HepG2 (cell line): ENCODE data around the gene SART1. TPM values are rescaled to one million over a fixed set of nuclear protein-coding genes. Genes with fewer than 3 reads are reported as not detected.

Experiments used
- ADNP ChIP-seq: sonication (generic); formaldehyde crosslinking; IDR thresholded peaks from 2 replicates; pipeline ENCODE4 v1.4.0; 2020; ENCODE audit warnings: missing genetic modification reagents
- CBX5 ChIP-seq: sonication (generic); formaldehyde crosslinking; IDR thresholded peaks from 2 replicates; pipeline ENCODE4 v1.4.0; 2020; ENCODE audit warnings: missing genetic modification reagents, borderline replicate concordance
- ELF4 ChIP-seq: sonication (generic); formaldehyde crosslinking; IDR thresholded peaks from 2 replicates; pipeline ENCODE4 v1.5.0; 2020; ENCODE audit warnings: missing genetic modification reagents, mild to moderate bottlenecking, moderate library complexity, borderline replicate concordance
- FOXA3 ChIP-seq: IDR thresholded peaks from 2 replicates; pipeline ENCODE4 v1.6.1; 2016; ENCODE audit warnings: missing genetic modification reagents, missing compliant biosample characterization
- FOXJ3 ChIP-seq: sonication (generic); formaldehyde crosslinking; IDR thresholded peaks from 2 replicates; pipeline ENCODE4 v1.4.0; 2020; ENCODE audit warnings: missing genetic modification reagents, mild to moderate bottlenecking, borderline replicate concordance
- HIVEP1 ChIP-seq: sonication (generic); formaldehyde crosslinking; IDR thresholded peaks from 2 replicates; pipeline ENCODE4 v1.4.0; 2020; ENCODE audit warnings: mild to moderate bottlenecking, missing genetic modification reagents
- HOMEZ ChIP-seq: IDR thresholded peaks from 2 replicates; pipeline ENCODE4 v1.6.1; 2016; ENCODE audit warnings: low read depth
- KMT2B ChIP-seq: IDR thresholded peaks from 2 replicates; pipeline ENCODE4 v1.6.1; 2016; ENCODE audit warnings: missing genetic modification reagents, missing compliant biosample characterization
- MTA3 ChIP-seq: sonication (generic); formaldehyde crosslinking; IDR thresholded peaks from 2 replicates; pipeline ENCODE4 v1.4.0; 2020; ENCODE audit warnings: missing genetic modification reagents
- MTERF4 ChIP-seq: sonication (generic); formaldehyde crosslinking; IDR thresholded peaks from 2 replicates; pipeline ENCODE4 v1.8.0; 2023; ENCODE audit warnings: mild to moderate bottlenecking, missing genetic modification reagents
- PRDM15 ChIP-seq: sonication (generic); formaldehyde crosslinking; IDR thresholded peaks from 2 replicates; pipeline ENCODE4 v1.4.0; 2020; ENCODE audit warnings: missing genetic modification reagents
- RELA ChIP-seq: sonication (generic); formaldehyde crosslinking; IDR thresholded peaks from 2 replicates; pipeline ENCODE4 v1.4.0; 2020; ENCODE audit warnings: missing genetic modification reagents
- RFXANK ChIP-seq: IDR thresholded peaks from 2 replicates; pipeline ENCODE4 v1.6.1; 2016
- SP4 ChIP-seq: sonication (generic); formaldehyde crosslinking; IDR thresholded peaks from 2 replicates; pipeline ENCODE4 v1.8.1; 2023; ENCODE audit warnings: mild to moderate bottlenecking, missing genetic modification reagents
- SP5 ChIP-seq: IDR thresholded peaks from 2 replicates; pipeline ENCODE4 v1.6.1; 2016; ENCODE audit warnings: low read depth, borderline replicate concordance
- ZNF253 ChIP-seq: sonication (generic); formaldehyde crosslinking; IDR thresholded peaks from 2 replicates; pipeline ENCODE4 v1.8.0; 2022; ENCODE audit warnings: mild to moderate bottlenecking, missing genetic modification reagents, borderline replicate concordance
- ZNF276 ChIP-seq: sonication (generic); formaldehyde crosslinking; IDR thresholded peaks from 2 replicates; pipeline ENCODE4 v1.4.0; 2020; ENCODE audit warnings: mild to moderate bottlenecking, low read depth, missing genetic modification reagents
- ZNF552 ChIP-seq: sonication (generic); formaldehyde crosslinking; IDR thresholded peaks from 2 replicates; pipeline ENCODE4 v1.9.0; 2022; ENCODE audit warnings: missing genetic modification reagents, mild to moderate bottlenecking, borderline replicate concordance
- ZNF674 ChIP-seq: sonication (generic); formaldehyde crosslinking; IDR thresholded peaks from 2 replicates; pipeline ENCODE4 v1.5.0; 2020; ENCODE audit warnings: low read depth, mild to moderate bottlenecking, missing genetic modification reagents
- polyA plus RNA-seq, 8 experiments: library from polyadenylated mRNA; depleted of rRNA in 3 of 8; stranded (reverse) in 7 of 8; unstranded in 1 of 8; fragments of >200 nt; fragmentation: Illumina TruSeq in 4 of 8; extraction: Trizol in 4 of 8; gene quantifications; 2 replicates each; pipeline versions ENCODE4 v1.2.1 to v1.2.3, GENCODE V29; 2011 to 2016; ENCODE audit warnings: low read depth in 4 of 8, missing spikeins in 1 of 8, mixed read lengths in 1 of 8; ENCODE audit not compliant: insufficient read depth in 1 of 8
- total RNA-seq, 5 experiments: library from RNA; depleted of rRNA; stranded (reverse); fragments of >200 nt; fragmentation: Illumina TruSeq; extraction: Trizol; gene quantifications; 2 replicates each; pipeline ENCODE4 v1.2.3, GENCODE V29; 2016; ENCODE audit warnings: low read depth in 1 of 5

The SART1 gene
- total and polyA plus RNA-seq, 2 of the 13 experiments (the other 11 are each of a cell fraction or from before 2014, with no cell fraction given) = 11.3 to 22.5 TPM

- TF ChIP-seq ZNF276 (CRISPR knock-in tag) (no peak), FOXJ3 (CRISPR knock-in tag) (no peak), MTERF4 (no peak), RFXANK (CRISPR knock-in tag) (no peak), CBX5 (CRISPR knock-in tag) (no peak), ZNF552 (no peak), ZNF674 (CRISPR knock-in tag) (no peak), ELF4 (no peak), HOMEZ (CRISPR knock-in tag) (no peak), SP5 (CRISPR knock-in tag) (no peak), HIVEP1 (no peak), SP4 (CRISPR knock-in tag) (no peak), PRDM15 (CRISPR knock-in tag) (peak; percentile 41; the same call in 1 of the 2 replicates), ADNP (CRISPR knock-in tag) (0 out of 2 replicates have a peak, but pooled peaks have one; percentile 9), MTA3 (CRISPR knock-in tag) (no peak), RELA (CRISPR knock-in tag) (no peak), FOXA3 (CRISPR knock-in tag) (0 out of 2 replicates have a peak, but pooled peaks have one; percentile 12), KMT2B (no peak), ZNF253 (CRISPR knock-in tag) (no peak)
These were observed 61.1 kb downstream of the SART1 start (continued) for GRCh38 chr11:66022401-66023185.
